ENCODE data around the gene EVC.
"Not testable (repeated sequence)": the region's sequence is repeated elsewhere in the genome, so short reads cannot be mapped to it uniquely, and the experiment has no call there.

EVC gene

GRCh38 chr4:5715357-5715756 is 4.4 kb downstream of the EVC start:
- Mint-ChIP-seq H3K27me3 (peaks cover 31% of the 10 kb centered on the region), H3K9me3 (peaks cover 31% of the 10 kb centered on the region), H3K36me3 (ENCODE audit: low read depth) (peaks cover 4% of the 10 kb centered on the region), H3K27ac (no peak overlapping the region), H3K4me3 (no peak overlapping the region), H3K4me1 (ENCODE audit: low read depth) (peaks cover 12% of the 10 kb centered on the region)

DNA sequence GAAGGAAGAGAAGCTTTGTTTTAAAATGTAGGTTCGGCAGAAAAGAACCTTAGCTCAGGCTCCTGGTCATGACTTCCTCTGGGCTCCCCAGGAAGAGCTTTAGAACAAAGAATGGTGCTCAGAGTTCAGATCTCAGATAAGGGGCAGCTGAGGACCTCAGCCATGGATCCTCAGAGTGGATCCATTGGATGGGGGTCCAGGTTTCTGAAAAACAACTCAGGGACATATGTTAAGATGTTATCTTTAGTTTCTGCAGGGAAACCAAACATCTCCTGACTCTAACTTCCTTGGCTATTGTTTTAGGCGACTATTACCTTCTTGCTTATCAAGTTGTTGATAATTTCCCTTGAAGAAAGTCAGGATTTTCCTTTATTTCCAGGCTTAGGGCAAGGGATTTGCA is 5.4 kb downstream of the EVC start:
- no peak overlapping the region for H3K4me3 Mint-ChIP-seq
- peaks cover 25% of the 10 kb centered on the region for H3K27me3 Mint-ChIP-seq
- peaks cover 31% of the 10 kb centered on the region for H3K9me3 Mint-ChIP-seq
- H3K36me3 Mint-ChIP-seq (ENCODE audit: low read depth): peaks cover 4% of the 10 kb centered on the region
- no peak overlapping the region for H3K27ac Mint-ChIP-seq
- H3K4me1 Mint-ChIP-seq (ENCODE audit: low read depth): peaks cover 8% of the 10 kb centered on the region

DNA sequence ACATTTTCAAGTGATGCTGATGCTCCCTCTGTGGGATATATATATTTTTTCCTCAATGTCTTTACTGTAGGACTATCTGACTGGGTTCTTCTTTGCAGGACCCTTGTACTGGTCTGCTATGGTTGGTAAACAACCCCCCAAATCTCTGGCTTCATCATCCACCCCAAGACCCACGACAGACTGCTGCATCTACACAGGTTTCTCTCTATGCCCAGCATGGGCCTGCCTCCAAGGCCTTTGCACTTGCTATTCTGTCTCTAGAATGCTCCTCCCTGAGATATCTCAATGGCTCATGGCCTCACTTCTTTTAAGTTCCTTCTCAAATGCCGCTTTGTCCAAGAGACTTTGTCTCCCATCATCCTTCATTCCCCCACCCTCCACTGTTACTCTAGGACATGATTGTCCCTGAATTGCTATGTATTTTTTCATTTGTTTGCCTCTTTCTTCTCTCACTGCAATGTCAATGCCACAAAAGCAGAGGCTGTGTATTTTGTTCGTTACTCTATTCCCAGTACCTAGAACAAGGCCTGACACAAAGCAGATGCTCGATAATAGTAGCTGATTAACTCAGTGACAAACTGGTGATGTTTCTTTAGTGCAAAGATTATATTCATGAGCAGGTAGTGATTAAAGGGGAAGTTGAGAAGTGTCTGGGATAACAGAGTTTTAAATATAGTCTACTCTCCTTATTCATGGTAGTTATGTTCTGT is 6.6 kb downstream of the EVC start:
- peaks cover 27% of the 10 kb centered on the region for H3K9me3 Mint-ChIP-seq
- H3K4me1 Mint-ChIP-seq (ENCODE audit: low read depth): peaks cover under 1% of the 10 kb centered on the region
- H3K27me3 Mint-ChIP-seq: peaks cover 15% of the 10 kb centered on the region
- H3K4me3 Mint-ChIP-seq: no peak overlapping the region
- H3K36me3 Mint-ChIP-seq (ENCODE audit: low read depth): peaks cover 1% of the 10 kb centered on the region
- H3K27ac Mint-ChIP-seq: no peak overlapping the region

- no peak overlapping the region for H3K27ac Mint-ChIP-seq
- no peaks in the 10 kb centered on the region for H3K36me3 Mint-ChIP-seq (ENCODE audit: low read depth)
- no peaks in the 10 kb centered on the region for H3K4me1 Mint-ChIP-seq (ENCODE audit: low read depth)
- peaks cover 26% of the 10 kb centered on the region for H3K9me3 Mint-ChIP-seq
- H3K4me3 Mint-ChIP-seq: no peak overlapping the region
- H3K27me3 Mint-ChIP-seq: peaks cover 14% of the 10 kb centered on the region
These were observed 7.4 kb downstream of the EVC start for GRCh38 chr4:5718411-5718810.

GRCh38 chr4:5719350-5720055 is 8.5 kb downstream of the EVC start:
- Mint-ChIP-seq H3K4me1 (ENCODE audit: low read depth) (no peaks in the 10 kb centered on the region), H3K27me3 (peaks cover 13% of the 10 kb centered on the region), H3K36me3 (ENCODE audit: low read depth) (no peaks in the 10 kb centered on the region), H3K27ac (no peak overlapping the region), H3K9me3 (peaks cover 19% of the 10 kb centered on the region), H3K4me3 (no peak overlapping the region)

DNA sequence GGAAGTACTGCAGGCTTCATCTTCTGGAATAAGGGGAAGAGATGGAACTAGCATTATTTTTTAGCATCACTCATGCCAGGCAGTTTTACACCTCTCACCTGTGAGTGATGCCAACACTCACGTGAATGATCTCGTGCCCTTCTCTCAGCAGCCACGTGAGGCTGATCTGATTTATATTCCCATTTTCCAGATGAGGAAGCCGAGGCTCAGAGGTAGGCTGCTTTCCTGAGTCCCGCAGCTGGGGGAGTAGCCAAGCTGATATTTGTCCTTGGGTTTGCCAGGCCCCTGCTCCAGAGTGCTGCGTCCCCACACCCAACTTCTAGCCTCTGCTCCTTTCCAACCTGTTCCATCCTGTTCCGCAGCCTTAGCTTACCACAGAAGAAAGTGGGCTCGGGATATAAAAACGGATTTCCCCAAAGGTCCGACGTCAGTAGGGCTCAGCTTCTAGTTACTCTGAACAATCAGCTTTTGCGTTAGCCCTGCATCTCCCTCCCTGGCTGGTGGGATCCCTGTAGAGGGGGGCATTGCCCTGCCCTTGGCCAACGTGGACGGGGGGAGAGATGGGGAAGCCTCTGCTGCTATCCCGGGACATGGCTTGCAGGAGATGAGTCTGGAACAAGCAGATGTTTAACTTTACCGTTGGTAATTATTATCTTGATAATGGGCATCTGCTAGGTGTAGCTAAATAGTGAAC is 9.3 kb downstream of the EVC start:
- Mint-ChIP-seq H3K36me3 (ENCODE audit: low read depth) (no peaks in the 10 kb centered on the region), H3K27ac (no peak overlapping the region), H3K27me3 (peaks cover 13% of the 10 kb centered on the region), H3K4me1 (ENCODE audit: low read depth) (no peaks in the 10 kb centered on the region), H3K9me3 (peaks cover 14% of the 10 kb centered on the region), H3K4me3 (no peak overlapping the region)

DNA sequence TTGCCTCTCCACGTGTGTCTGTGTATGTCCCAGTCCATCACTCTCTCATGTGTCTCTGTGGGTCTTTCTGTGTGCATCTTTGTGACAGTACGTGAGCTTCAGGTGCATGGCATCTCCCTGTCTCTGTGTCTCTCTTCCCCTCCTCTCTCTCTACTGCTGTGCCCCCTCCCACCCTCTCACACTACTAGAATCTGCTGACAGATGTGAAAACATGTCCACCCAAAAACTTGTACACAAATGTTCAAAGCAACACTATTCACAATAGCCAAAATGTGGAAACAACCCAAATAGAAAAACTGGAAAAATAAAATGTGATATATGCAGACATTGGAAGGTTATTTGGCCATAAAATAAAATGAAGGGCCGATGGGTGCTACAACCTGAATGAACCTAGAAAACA is 10.0 kb downstream of the EVC start:
- Mint-ChIP-seq H3K4me3 (no peak overlapping the region), H3K9me3 (peaks cover 14% of the 10 kb centered on the region), H3K36me3 (ENCODE audit: low read depth) (no peaks in the 10 kb centered on the region), H3K27ac (no peak overlapping the region), H3K27me3 (peaks cover 13% of the 10 kb centered on the region), H3K4me1 (ENCODE audit: low read depth) (no peaks in the 10 kb centered on the region)

GRCh38 chr4:5721923-5722322 is 10.9 kb downstream of the EVC start:
- Mint-ChIP-seq H3K4me1 (ENCODE audit: low read depth) (no peaks in the 10 kb centered on the region), H3K4me3 (no peak overlapping the region), H3K27me3 (peaks cover 13% of the 10 kb centered on the region), H3K36me3 (ENCODE audit: low read depth) (no peaks in the 10 kb centered on the region), H3K9me3 (peaks cover 11% of the 10 kb centered on the region), H3K27ac (no peak overlapping the region)

GRCh38 chr4:5722328-5722727 is 11.3 kb downstream of the EVC start:
- H3K27me3 Mint-ChIP-seq: peaks cover 13% of the 10 kb centered on the region
- H3K9me3 Mint-ChIP-seq: peaks cover 7% of the 10 kb centered on the region
- H3K4me3 Mint-ChIP-seq: no peak overlapping the region
- no peaks in the 10 kb centered on the region for H3K4me1 Mint-ChIP-seq (ENCODE audit: low read depth)
- no peaks in the 10 kb centered on the region for H3K36me3 Mint-ChIP-seq (ENCODE audit: low read depth)
- no peak overlapping the region for H3K27ac Mint-ChIP-seq

DNA sequence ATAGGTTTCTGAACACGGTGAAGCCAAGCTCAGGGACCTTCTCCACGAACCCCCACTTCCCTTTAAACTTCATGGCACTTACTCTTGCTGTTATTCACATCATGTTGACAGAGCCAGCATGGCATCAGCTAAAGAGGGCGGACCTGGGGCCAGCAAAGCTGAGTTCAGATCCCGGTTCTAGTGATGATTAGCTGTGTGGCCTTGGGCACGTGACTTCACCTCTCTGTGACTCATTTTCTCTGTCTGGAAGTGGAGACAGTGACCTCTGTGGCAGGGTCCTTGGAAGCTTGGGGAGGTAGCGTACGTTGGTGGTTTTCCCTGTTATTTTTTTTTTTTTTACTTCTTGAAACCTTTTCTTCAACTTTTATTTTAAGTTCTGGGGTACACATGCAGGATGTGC is 13.4 kb downstream of the EVC start:
- H3K4me1 Mint-ChIP-seq (ENCODE audit: low read depth): no peaks in the 10 kb centered on the region
- H3K9me3 Mint-ChIP-seq: no peaks in the 10 kb centered on the region
- no peak overlapping the region for H3K27ac Mint-ChIP-seq
- peaks cover 7% of the 10 kb centered on the region for H3K27me3 Mint-ChIP-seq
- no peaks in the 10 kb centered on the region for H3K36me3 Mint-ChIP-seq (ENCODE audit: low read depth)
- no peak overlapping the region for H3K4me3 Mint-ChIP-seq

DNA sequence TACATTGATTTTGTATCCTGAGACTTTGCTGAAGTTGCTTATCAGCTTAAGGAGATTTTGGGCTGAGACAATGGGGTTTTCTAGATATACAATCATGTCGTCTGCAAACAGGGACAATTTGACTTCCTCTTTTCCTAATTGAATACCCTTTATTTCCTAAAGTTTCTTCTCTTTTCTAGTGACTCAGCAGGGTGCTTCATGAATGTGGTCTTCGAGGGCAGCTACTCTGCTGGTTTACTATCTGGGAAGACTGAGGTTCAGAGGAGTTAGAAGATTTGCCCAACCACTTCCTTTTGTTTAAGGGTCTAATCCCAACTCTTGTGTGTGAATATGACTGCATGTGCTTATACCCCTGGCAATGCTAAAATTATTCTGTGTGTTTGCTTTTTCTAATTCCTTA is 17.4 kb downstream of the EVC start:
- not testable (repeated sequence) for H3K4me1 Mint-ChIP-seq (ENCODE audit: low read depth); H3K27ac Mint-ChIP-seq; H3K36me3 Mint-ChIP-seq (ENCODE audit: low read depth); H3K4me3 Mint-ChIP-seq; H3K27me3 Mint-ChIP-seq; H3K9me3 Mint-ChIP-seq

DNA sequence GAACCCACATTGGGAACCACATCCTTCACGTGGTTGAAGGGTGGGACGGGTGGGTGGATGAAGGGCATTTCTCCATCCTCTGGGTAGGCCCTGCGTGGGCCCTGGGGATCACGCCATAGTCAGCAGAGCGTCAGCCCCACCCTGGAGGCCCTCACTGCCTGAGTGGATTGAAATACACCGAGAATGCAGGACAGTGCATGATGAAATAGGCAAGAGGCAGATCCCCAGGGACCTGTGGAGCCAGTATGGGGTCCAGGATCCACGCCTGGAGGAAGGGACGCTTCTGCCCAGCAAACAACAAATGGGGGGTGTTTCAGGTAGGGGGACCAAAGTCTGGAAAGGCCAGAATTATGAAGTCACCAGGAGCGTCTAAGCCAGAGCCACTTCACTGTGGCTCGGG is 19.4 kb downstream of the EVC start:
- Mint-ChIP-seq H3K36me3 (ENCODE audit: low read depth) (no peaks in the 10 kb centered on the region), H3K27ac (no peak overlapping the region), H3K4me3 (no peak overlapping the region), H3K9me3 (no peaks in the 10 kb centered on the region), H3K4me1 (ENCODE audit: low read depth) (no peaks in the 10 kb centered on the region), H3K27me3 (peaks cover 3% of the 10 kb centered on the region)

DNA sequence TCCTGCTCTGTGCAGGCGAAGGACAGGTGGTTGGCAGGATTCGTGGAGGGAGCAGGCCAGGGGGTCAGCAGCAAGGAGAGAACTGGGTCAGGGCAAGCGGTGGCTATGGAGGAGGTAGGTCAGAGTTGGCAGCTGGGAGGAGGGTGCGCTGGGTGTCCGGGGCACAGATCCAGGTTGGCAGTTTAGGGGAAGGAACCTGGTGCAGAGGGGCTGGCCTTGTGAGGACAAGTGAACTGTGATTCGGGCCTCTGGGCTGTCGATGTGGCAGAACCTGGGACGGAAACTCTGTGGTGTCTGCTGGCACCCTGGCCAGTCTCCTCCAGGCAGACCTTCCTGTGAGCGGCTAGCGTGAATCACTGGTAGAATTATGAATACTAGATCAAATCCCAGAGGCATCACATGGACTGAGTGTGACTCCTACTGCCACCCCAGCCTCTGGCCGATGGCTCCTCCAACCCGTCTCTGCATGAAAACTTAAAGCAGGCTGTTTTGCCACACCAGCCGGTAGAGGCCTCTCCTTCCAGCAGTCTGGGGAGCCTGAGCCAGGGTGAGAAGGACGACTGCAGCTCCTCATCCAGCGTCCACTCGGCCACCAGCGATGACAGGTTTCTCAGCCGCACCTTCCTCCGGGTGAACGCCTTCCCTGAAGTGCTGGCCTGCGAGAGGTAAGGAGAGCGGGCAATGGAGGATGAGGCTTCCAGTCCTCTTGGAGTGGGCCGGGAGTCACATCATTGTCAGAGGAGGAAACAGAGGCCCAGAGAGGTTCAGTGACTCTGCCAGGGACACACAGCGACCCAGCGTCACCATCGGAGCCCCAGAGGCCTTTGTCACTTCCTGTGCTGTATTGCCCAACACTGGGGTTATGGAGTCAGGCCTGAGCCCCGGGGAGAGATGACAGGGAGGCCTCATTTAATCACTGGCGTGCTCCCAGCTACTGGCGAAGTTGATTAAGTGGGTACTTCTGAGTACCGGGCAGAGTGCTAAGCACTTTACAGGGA is 20.3 kb downstream of the EVC start:
- no peaks in the 10 kb centered on the region for H3K4me1 Mint-ChIP-seq (ENCODE audit: low read depth)
- H3K4me3 Mint-ChIP-seq: no peak overlapping the region
- H3K27me3 Mint-ChIP-seq: peaks cover 3% of the 10 kb centered on the region
- no peak overlapping the region for H3K27ac Mint-ChIP-seq
- no peaks in the 10 kb centered on the region for H3K36me3 Mint-ChIP-seq (ENCODE audit: low read depth)
- H3K9me3 Mint-ChIP-seq: no peaks in the 10 kb centered on the region

DNA sequence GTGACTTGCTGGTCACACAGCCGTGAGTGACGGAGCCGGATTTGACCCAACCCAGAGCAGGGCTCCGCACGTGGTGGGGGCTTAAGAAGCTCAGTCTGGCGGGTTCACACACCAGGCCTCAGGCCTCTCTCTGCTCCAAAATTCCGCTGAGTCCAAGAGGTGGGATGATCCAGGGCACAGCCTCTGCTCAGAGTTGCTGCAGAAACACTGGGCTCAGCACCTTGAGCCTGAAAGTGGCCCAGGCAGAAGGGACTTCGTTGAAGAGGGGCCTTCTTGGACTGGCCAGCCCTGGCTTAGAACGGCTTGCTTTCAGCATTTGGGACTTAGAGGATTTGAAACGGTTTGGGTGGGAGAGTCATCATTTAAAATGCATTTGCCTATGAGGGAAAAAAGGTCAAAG is 21.2 kb downstream of the EVC start:
- Mint-ChIP-seq H3K9me3 (no peaks in the 10 kb centered on the region), H3K36me3 (ENCODE audit: low read depth) (no peaks in the 10 kb centered on the region), H3K27ac (no peak overlapping the region), H3K4me1 (ENCODE audit: low read depth) (no peaks in the 10 kb centered on the region), H3K27me3 (peaks cover 3% of the 10 kb centered on the region), H3K4me3 (no peak overlapping the region)

Data from stimulated activated naive CD8-positive, alpha-beta T cell treated with anti-CD3 and anti-CD28 coated beads, Interleukin-15, Interleukin-2, amounts not matched to agents 100 ng/mL and 50 ng/mL, for 24 hours (primary cell).